ENCODE data around the gene PRND.
"Not testable (repeated sequence)": the region's sequence is repeated elsewhere in the genome, so short reads cannot be mapped to it uniquely, and the experiment has no call there.

The PRND gene

DNA sequence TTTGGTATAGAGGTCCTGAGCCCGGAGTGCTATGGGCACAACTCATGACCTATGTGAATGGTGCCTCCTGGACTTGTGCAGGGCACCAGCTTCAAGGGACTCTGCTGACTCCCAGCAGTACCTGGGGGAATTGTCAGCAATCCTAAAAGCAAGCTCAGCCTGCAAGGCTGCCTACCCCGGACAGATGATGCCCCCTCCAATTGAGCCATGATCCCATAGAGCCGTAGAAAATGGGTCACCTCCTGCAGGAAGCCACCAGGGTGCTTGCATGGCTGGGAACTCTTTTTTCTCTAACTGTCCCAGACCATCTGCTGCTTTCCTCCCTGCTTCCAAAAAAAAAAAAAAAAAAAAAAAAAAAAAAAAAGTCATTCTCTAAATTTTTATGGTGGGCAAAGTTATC, 12.9 kb upstream of the PRND start:
- DNase-seq (ENCODE audit: low read depth in 2 of 2) = no peak

DNA sequence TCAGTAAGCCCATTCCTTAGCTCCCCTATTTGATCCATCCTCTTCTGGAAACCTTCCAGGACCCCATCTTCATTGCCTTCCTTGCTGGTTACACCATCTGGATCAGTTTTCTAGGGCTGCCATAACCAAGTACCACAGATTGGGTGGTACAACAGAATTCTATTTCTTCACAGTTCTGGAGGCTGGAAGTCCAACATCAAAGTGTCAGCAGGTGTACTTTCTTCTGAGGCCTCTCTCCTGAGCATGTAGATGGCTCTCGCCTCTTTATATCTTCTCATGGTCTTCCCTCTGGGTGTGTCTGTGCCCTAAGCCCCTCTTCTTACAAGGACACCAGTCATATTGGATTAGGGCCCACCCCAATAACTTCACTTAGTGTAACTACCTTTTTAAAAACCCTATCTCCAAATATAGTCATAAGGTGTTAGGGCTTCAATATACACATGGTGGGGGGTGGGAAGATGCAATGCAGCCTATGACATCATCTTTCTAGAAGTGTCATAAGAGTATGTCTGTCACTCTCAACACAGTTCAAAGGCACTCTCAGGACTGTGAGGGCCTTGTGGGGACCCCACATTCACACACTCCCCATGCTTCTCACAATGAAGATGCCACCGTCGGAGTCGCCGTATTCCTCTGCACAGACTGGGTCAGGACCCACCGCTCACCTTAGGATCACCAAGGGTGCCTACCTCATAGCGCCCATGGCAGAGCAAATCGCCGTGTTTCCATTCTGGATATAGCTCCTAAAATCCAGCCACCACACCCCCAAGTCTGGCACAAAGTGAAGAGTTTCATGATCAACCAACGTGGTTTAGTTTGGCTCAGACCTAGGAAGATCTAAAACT, 12.2 kb upstream of the PRND start:
- DNase-seq (ENCODE audit: low read depth in 2 of 2) = no peak

DNA sequence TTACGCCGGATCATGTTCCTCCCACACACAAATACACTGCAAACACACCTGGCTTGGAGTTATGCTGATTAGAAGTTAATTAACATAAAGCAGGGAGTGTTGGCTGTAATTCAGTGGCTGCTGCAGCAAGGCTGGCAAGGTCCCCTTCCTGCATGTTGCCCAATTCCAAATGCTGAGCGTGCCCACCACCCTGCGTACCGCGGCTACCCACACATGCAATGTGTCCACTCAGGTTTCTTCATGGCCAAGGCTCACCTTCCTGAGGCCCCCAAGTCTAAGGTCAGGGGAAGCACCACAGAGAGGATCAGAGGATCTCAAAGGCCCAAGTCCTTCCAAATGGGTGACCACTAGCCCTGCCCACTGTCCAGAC, 11.6 kb upstream of the PRND start:
- no peak for DNase-seq (ENCODE audit: low read depth in 2 of 2)

DNA sequence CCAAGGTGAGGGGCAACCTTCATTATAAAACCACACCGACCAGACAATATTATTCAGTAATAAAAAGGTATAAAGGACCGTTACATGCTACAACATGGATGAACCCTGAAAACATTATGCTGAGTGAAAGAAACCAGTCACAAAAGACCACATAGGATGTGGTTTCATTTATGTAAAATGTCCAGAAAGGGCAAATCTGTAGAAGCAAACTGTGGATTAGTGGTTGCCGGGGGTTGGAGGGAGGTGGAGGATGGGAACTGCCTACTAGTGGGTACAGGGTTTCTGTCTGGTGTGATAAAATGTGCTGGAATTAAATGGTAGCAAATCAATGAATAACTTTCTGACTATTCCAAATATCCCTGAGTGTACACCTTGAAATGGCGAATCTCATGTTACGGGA, 10.2 kb upstream of the PRND start:
- DNase-seq (ENCODE audit: low read depth in 2 of 2) = no peak

DNA sequence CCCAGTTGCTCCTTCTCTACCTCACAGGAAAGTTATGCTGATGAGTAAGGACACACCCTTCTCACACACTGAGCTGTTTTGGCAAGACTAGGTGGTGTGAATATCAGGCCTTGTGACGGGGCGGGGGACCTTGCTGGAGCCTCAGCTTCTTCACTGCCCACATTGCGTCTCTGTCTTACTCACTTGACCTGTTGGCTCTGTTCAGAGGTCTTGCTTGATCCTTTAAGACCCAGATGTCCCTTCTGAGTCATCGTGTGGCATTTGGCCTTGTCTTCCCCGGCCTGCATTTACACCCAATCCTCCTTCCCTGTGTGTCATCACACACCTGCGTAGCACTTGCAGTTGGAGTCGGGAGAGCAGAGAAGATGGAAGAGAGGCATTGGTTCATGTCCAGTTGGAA, 8.3 kb upstream of the PRND start:
- no peak for DNase-seq (ENCODE audit: low read depth in 2 of 2)

DNA sequence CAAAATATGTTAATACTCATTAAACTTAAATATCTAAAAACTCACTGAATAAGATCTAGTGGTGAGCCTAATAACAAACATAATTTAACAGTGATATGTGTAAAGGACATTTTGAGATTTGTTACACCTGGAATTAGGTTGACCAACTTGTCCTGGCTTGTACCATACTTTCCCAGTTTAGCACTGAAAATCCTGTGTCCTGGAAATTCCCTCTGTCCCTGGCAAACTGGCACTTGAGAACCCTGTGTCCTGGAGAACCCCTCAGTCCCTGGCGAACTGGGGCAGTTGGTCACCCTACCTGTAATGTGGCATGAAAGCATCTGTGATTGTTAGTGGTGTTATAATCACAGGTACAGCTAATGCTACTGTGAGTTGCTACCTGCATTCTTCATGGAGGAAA, 6.9 kb upstream of the PRND start:
- no peak for DNase-seq (ENCODE audit: low read depth in 2 of 2)

DNA sequence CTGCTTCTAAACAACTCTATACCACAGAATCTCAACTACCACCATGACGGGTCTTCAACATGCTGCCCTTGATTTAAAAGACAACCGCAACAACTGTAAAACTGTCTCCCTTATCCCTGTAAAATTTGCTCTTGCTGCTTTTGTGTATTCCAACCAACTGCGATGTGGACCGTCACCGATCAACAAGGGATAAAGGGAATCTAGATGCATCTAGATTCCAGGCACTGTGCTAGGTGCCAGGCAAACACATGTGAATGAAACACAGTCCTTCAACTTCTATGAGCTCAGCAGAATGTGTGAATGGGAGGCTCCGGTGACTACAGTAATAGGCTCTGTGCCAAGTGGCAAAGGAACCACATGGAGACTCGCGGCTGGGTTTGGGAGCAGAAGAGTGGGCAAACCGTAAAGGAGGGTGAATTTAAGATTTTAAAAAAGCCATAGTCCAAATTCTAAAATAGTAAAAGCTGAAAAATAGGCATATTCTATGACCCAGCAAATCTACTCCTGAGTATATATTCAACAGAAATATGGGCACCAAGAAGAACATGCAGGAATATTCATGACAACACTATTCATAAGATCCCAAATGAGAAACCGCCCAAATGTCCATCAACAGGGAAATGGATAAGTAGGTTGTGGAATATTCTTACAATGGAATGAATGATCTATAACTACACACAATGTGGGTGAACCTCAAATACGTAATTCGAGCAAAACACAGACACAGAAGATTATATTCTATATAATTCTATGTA, 3.7 kb upstream of the PRND start:
- DNase-seq (ENCODE audit: low read depth in 2 of 2) = no peak

DNA sequence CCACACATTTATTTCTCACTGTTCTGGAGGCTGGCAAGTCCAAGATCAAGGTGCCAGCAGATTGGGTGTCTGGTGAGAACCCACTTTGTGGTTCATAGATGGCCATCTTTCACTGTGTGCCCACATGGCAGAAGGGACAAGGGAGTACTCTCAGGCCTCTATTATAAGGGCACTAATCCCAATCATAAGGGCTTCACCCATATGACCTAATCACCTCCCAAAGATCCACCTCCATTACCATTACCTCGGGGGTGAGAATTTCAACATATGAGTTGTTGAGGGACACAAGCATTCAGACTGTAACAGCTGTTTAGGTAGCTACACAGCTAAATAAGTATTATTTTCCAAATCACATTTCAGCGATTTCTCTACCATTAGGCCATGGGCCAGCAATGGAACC, 2.5 kb upstream of the PRND start:
- DNase-seq (ENCODE audit: low read depth in 2 of 2) = no peak

DNA sequence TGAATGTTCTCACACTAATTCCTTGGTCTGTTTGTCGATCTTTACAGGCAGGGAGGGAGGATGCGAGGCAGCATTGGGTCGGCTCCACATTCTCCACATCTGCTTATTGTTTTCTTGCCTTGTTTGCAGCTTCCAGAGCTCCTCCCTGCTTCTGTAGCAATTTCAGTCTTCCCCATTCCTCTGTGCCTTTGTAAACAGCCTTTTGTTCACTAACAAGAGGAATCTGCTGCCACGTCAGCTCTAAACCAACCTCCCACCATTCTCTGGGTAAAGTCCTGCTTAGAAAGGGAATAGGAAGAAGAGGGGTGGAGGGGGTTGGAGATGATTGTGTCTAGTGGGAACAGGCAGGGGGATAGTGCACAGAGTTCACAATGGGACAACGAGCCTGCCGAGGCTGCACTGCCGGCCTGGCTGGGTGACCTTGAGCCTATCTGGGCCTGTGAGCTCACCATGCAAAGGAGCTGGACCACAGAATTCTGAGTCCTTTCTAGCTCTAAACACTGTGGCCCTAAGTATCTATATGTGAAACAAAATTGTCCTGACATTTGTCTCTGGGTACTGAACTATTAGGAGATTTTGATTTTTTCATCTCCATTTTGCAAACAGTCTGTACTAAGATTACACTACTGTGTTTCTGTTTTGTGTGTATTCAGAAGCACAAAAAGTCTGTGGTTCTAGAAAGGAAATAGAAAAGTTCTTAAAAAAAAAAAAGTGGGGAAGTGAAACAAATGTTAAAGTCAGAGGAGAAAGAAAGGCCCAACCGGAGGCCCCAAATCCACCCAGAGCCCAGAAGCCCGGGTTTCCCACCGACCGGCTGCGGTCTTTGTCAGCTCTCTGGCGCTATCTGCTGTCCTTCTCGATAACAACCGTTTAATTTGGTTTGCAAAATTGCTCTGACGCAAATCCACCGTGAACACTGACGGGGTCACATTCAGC, 1.4 kb upstream of the PRND start:
- DNase-seq (ENCODE audit: low read depth in 2 of 2) = peak; percentile 56 to 68

DNA sequence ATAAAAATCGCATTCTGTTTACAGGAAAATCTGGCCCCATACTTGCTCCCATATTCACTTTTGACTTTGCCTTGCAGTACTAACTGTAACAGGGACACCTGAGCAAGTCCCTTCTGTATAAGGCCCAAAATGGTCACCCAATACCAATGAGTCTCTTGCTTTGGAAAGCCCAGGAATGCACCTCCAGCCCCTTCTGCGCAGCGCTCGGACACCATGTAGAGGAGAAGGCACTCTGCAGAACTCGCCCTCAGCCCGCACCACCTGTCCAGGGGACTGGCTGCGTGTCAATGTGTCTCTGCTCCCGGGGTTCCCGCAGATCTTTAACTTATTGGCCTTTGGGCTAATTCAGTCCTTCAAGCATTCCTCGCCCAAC, 746 bp upstream of the PRND start:
- no peak for DNase-seq (ENCODE audit: low read depth in 2 of 2)

DNA sequence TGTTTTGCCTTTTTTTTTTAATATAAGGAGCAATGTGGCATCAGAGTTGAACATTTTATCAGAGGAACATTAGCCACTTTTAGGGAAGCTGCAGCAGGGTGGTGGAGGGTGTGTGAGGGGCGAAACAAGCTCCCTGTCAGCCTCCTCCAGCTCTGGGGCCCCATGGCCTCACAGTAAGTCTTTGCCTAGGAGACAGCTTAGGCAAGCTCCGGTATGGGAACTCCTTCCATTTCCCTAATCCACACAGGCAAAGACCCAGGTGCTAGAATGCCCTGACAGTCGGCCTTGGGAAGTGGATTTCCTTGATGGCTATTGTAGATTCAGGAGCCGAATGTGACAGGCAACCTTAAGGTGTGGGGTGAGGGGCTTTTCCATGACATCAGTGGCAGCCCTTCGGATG, 862 bp downstream of the PRND start:
- no peak for DNase-seq (ENCODE audit: low read depth in 2 of 2)

DNA sequence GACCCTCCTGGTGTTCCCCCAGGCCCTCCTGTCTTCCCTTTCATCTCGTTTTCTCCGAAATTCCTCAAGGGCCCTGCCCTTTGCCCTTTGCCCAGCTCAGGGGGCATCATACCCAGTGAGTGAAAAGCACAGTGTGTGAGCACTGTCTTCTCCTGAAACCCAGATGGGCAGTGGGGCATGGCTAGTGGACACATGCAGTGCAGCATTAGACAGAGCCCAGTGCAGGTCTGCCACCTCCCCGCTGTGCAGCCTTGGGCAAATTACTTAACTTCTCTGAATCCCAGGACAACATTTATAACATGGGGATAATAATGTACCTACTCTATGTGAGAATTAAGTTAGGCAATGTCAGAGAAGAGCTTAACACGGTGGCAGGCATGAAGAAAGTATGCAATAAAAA, 1.3 kb downstream of the PRND start:
- DNase-seq (ENCODE audit: low read depth in 2 of 2) = no peak

DNA sequence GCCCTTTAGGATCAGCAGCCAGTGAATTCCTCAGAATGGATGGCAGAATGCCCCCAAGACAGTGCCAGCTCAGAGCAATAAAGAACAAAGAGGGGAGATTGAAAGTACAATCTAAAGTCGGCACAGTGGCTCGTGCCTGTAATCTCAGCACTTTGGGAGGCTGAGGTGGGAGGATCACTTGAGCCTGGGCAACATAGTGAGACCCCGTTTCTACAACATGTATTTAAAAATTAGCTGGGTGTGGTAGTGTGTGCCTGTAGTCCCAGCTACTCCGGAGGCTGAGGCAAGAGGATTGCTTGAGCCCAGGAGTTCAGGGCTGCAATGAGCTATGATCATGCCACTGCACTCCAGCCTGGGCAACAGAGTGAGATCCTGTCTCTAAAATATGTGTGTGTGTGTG, 1.8 kb downstream of the PRND start:
- not testable (repeated sequence) for DNase-seq (ENCODE audit: low read depth in 2 of 2)

DNA sequence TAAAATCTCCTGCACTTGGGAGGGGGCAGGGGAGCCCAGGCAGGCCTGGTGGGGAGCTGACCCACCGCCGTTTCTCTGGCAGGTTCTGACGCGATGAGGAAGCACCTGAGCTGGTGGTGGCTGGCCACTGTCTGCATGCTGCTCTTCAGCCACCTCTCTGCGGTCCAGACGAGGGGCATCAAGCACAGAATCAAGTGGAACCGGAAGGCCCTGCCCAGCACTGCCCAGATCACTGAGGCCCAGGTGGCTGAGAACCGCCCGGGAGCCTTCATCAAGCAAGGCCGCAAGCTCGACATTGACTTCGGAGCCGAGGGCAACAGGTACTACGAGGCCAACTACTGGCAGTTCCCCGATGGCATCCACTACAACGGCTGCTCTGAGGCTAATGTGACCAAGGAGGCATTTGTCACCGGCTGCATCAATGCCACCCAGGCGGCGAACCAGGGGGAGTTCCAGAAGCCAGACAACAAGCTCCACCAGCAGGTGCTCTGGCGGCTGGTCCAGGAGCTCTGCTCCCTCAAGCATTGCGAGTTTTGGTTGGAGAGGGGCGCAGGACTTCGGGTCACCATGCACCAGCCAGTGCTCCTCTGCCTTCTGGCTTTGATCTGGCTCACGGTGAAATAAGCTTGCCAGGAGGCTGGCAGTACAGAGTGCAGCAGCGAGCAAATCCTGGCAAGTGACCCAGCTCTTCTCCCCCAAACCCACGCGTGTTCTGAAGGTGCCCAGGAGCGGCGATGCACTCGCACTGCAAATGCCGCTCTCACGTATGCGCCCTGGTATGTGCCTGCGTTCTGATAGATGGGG, 3.0 kb downstream of the PRND start:
- DNase-seq (ENCODE audit: low read depth in 2 of 2) = no peak

DNA sequence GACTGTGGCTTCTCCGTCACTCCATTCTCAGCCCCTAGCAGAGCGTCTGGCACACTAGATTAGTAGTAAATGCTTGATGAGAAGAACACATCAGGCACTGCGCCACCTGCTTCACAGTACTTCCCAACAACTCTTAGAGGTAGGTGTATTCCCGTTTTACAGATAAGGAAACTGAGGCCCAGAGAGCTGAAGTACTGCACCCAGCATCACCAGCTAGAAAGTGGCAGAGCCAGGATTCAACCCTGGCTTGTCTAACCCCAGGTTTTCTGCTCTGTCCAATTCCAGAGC, 3.5 kb downstream of the PRND start:
- no peak for DNase-seq (ENCODE audit: low read depth in 2 of 2)

DNA sequence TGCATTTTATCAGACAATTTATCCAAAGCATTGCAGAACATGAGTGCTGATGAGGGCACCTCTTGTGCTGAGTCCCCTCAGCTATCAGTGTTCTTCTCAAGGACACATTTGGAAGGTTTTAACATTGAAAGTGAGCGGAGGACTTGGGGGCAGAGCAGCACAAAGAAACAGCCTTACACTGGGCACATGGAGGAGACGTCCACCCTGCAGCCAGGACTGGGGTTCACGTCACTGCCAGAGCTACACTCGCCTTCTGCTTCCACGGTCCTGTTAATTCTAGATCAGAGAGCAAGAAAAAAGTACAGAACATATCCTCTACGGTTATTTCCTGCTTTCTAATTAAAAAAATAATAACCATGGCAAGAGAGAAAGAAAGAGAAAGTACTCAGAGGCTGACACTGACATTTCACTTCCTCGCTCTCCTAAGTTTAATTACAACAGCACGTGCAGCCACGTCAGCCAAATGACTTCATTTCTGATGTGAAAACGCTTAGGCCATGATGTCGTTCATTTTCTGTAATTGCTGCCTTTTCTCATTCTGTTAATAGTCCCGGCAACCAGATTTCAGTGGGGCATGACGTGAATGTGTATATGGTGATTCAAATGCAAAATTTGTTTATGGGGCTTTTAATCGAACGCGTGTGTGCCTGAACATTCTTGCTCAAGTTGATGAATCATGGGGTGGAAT, 5.1 kb downstream of the PRND start:
- DNase-seq (ENCODE audit: low read depth in 2 of 2) = no peak

DNA sequence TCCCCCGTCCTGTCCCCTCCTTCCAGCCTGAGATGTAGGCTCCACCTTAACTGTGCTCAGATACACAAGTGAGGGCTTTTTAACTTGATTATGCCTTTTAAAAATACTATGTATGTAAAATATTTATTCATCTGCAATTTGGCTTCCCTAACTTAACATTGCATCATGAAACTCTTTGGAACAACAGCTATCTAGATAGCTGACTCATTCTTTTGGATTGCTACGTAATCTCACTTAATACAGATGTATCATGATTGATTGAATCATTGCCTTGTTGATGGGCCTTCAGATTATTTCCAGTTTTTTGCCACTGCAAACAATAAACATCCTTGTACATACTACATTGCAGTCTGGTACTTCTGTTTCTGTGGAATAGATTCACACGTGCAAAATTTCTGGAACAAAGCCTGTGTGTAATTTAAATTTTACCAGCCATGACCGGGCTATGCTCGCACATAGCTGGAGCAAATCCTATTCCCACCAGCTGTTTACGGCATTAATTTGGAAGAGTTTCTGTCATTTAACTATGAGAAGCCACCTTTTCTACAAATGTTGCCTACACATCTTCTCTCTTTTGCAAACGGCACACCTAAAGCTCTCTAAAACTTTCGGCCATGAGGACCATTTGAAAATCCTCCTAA, 6.5 kb downstream of the PRND start:
- no peak for DNase-seq (ENCODE audit: low read depth in 2 of 2)

DNA sequence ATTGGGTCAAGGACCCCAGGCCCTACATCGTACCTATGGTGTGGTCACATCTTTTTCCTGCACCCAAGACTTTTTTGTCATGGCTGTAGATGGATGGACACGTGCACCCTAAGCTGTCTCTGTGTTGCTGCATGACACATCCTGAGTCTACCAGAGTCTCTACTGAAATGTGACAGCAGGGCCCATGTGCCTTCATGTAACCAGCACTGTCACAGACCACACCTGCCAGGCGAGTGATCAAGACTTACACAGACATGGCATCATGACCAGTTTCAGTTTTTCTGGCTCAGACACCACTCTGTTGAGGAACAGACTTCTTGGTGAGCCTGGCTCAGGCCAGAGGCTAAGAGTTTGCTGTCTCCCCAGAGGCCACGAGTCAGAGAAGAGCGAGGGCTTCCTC, 7.6 kb downstream of the PRND start:
- DNase-seq (ENCODE audit: low read depth in 2 of 2) = no peak

DNA sequence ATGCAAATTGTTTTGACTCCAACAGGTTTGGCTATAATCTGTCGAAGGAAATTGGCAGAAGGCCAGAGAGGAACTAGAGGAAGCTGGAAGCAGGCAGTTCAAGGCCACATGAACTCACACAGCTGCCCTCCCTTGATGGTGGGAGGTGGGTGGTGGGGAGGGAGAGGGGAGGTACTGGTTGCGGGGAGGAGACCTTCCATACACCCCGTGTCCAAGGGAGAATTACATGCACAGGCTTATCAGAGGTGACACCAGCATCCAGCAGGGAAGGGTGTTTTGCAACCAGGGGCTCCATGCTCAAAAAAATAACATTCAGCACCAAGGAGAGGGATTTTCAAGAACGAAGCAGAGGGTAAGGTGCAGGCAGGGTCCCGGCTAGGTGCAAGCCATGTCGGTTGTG, 9.1 kb downstream of the PRND start:
- DNase-seq (ENCODE audit: low read depth in 2 of 2) = no peak

DNA sequence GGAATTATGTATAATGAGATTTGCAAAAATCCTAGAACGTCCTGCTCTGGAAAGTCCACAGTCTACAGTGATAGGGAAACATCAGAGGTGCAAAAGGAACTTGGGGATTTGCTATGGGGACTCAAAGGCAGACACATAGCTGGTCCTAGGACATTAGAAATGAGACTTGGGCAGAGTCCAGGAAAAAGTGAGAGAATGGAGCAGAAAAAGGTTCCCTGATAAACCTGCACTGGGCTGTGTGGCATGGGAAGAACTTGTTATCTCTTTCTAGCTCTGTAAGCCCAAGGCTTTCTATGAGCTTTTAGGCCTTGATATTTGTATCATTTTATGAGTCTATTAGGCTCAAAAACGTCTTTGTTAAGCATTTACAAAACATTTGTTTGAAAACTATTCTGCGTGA, 15.2 kb downstream of the PRND start:
- no peak for DNase-seq (ENCODE audit: low read depth in 2 of 2)
